Stimulated activated CD8-positive, alpha-beta memory T cell treated with anti-CD3 and anti-CD28 coated beads, Interleukin-7, amount 100 ng/mL, for 24 hours (primary cell): ENCODE measurements around the gene ABL1.

ENCODE experiments used
- DNase-seq: peaks from one replicate; pipeline ENCODE4 v3.0.0-alpha.2; 2020; ENCODE audit warnings: low read depth

The ABL1 gene

GRCh38 chr9:130933114-130934046 is 98.3 kb downstream of the ABL1 start:
- no peak for DNase-seq

GRCh38 chr9:130934246-130934645 is 99.2 kb downstream of the ABL1 start:
- DNase-seq = no peak

DNA sequence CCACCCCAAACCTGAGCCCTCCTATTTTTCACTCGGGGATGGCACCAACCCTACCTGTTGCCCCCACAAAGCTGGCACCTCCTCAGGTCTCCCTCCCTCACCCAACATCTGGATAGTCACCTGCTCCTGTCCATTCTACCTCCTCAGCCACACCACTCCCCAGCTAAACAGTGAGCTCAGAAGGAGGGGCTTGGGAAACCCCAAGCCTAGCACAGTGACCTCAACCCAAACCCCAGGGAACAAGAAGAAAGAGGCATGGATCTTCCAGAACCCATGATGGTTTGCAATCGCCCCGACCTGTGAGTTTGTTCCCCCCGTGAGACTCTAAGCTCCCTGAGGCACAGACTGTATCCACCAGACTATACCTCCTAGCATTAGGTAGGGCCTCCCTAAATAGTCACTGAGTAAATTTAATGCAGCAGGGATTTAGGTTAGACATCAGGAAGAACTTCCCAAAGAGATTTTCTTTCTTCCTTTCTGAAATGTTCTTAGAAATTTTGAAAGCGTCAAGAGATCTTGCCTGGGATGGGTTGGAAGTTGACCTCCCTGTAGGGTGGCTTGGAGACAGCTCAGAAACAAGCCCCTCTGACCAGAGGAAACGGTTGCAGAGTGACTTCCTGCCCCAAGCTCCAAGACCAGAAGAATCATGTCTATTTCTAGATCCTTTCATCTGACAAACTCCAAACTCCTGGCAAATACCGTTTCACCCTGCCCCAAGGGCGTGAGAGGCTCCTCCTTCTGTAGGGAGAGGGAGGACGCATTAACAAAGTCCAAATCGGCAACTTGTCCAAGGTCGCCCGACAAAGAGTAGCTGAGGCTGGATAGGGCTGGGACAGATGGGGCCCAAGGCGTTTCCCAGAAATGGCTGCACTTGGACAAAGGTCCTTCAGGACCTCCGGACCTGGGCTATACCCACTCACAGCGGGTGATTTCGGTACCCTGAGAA is 99.9 kb downstream of the ABL1 start:
- DNase-seq = no peak

DNA sequence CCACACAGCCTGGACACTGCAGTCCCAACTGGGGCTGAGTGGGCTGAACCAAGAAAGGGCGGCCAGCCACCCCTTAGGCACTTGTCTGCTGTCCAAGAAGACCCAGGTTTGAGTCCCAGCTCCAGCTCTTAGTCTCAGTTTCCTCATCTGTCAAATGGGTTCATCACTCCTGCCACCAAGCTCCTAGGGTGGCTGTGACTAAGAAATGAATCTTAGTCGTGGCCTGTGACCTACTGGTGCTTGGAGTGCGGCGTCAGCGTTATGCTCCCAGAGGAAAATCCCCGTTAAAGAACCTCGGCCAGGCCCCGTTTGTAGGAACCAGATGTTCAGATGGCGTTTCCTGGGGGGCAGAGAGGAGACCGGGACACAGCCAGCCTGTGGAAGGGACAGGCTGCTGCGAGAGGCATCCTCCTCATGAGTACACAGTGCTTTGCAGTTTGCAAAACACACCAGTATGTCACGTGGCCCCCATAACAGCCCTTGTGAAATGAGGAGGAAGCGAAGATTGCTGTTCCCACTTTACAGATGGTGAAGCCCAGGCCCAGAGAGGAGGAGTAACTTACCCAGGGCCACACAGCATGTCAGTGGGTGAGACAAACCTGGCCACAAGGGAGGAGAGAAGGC is 100.7 kb downstream of the ABL1 start:
- DNase-seq = no peak

DNA sequence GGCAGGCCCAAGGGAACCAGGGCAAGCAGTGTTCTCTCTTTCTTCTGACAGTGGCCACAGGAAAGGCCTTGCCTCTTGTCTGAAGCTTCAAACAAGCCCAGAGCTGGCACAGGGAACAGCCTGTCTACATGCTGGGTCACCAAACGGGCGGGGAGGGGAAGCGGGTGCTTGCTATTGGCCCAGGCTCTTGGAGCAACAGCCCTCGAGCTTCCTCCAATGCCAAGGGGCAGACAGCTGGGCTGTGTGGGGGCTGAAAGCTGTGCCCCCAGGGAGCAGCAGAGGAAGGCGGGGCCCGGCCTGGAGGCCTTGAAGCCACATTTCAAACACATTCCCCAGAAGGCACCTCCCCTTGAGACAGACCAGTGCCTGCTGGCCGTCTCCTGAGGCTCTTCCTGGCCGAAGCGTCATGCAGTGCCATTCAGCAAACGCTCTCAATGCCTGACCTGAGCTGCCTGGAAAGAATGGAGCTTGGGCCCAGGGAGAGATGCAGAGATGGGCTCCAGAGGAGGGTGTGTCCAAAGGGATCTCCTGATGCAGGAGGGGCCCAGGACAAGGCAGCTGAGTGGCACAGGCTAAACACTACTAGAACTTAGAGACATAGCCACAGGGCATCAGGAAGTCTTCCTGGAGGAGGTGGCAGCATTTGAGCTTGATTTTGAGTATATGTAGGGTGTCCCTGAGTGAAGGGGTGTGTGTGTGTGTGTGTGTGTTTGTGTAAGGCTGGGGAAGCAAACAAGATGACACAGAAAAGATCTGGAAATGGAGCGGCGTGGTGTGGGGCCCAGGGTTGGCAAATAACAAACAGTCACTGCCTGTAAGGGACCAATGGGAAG is 101.4 kb downstream of the ABL1 start:
- DNase-seq = no peak
